Measurements from ENCODE around the gene ICA1.

The ICA1 gene

DNA sequence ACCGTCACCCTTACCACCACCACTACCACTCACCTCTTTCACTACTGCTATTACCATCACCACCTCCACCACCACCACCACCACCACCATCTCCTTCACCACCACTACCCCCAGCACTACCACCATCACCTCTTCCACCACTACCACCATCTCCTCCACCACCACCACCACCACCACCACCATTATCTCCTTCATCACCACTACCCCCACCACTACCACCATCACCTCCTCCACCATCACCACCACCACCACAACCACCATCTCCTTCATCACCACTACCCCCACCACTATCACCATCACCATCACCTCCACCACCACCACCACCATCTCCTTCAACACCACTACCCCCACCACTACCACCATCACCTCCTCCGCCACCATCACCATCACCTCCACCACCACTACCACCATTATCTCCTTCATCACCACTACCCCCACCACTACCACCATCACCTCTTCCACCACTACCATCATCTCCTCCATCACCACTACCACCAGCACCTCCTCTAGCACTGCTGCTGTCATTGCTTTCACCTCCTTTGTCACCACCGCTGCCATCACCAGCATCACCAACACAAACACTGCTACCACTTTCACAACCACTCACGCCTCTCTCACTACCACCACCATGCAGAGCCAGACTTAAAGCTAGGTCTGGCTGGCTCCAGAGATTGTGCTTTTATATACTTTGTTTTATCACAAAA lies 109.3 kb downstream of the ICA1 start:
- Histone ChIP-seq H4K20me1 (ENCODE audit: control insufficient read depth, insufficient read depth, low read depth, low read length) (no peaks in the 10 kb centered on the region), H3K79me2 (ENCODE audit: control insufficient read depth, low read length) (no peaks in the 10 kb centered on the region), H3K27ac (ENCODE audit: low read depth, low read length) (no peak overlapping the region), H3K9me3 (ENCODE audit: control insufficient read depth, insufficient read depth, low read length) (no peaks in the 10 kb centered on the region), H3K4me3 (ENCODE audit: low read length) (no peak overlapping the region), H3K4me1 (ENCODE audit: control insufficient read depth, low read length) (peaks cover 37% of the 10 kb centered on the region), H3F3A (ENCODE audit: control insufficient read depth, insufficient read depth) (peaks cover 8% of the 10 kb centered on the region; the same call in 1 of the 2 replicates), H3K36me3 (ENCODE audit: control insufficient read depth, low read length) (no peaks in the 10 kb centered on the region), H3K9me2 (replicated peaks; ENCODE audit: control insufficient read depth, low read length) (no peaks in the 10 kb centered on the region), H3K27me3 (ENCODE audit: control insufficient read depth, low read length) (no peaks in the 10 kb centered on the region), H3K4me2 (ENCODE audit: low read length) (no peak overlapping the region)
- no peak for TF ChIP-seq EZH2phosphoT487 (IDR thresholded peaks at IDR 0.05; ENCODE audit: borderline replicate concordance, low read length)
- TF ChIP-seq, protein P1, sequence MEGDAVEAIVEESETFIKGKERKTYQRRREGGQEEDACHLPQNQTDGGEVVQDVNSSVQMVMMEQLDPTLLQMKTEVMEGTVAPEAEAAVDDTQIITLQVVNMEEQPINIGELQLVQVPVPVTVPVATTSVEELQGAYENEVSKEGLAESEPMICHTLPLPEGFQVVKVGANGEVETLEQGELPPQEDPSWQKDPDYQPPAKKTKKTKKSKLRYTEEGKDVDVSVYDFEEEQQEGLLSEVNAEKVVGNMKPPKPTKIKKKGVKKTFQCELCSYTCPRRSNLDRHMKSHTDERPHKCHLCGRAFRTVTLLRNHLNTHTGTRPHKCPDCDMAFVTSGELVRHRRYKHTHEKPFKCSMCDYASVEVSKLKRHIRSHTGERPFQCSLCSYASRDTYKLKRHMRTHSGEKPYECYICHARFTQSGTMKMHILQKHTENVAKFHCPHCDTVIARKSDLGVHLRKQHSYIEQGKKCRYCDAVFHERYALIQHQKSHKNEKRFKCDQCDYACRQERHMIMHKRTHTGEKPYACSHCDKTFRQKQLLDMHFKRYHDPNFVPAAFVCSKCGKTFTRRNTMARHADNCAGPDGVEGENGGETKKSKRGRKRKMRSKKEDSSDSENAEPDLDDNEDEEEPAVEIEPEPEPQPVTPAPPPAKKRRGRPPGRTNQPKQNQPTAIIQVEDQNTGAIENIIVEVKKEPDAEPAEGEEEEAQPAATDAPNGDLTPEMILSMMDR (IDR thresholded peaks at IDR 0.05; ENCODE audit: low read depth, low read length, poor library complexity, severe bottlenecking) = no peak

DNA sequence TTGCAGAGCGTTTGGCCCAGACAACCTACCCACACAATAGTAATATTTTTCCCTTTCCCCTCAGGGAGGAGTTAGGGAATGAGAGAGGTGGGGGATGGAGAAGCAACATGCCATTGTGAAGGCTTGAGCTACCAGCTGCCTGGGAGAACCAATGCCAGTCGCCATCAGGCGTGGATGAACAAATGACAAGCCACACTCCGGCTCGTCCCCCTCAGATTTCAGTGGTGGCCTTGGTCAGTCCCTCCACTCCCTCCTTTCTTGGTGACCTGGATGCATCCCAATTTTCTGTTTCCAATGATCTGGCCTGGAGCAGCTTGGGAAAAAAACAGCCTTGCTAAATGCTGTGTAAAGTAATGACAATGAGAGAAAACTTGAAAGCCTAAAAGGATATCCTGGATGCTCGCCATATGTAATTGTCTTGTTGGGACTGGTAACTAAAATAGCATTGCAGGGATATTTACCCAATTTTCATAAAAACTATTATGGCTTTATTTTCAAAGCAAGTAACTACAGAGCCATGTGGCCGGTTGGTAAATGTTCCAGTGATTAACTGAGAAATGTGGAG lies 110.7 kb downstream of the ICA1 start:
- no peaks in the 10 kb centered on the region for H4K20me1 ChIP-seq (ENCODE audit: control insufficient read depth, insufficient read depth, low read depth, low read length)
- peaks cover 8% of the 10 kb centered on the region; the same call in 1 of the 2 replicates for H3F3A ChIP-seq (ENCODE audit: control insufficient read depth, insufficient read depth)
- no peaks in the 10 kb centered on the region for H3K9me3 ChIP-seq (ENCODE audit: control insufficient read depth, insufficient read depth, low read length)
- no peak overlapping the region for H3K27ac ChIP-seq (ENCODE audit: low read depth, low read length)
- TF ChIP-seq, protein P1 (IDR thresholded peaks at IDR 0.05; ENCODE audit: low read depth, low read length, poor library complexity, severe bottlenecking) = no peak
- TF ChIP-seq EZH2phosphoT487 (IDR thresholded peaks at IDR 0.05; ENCODE audit: borderline replicate concordance, low read length) = no peak
- H3K4me3 ChIP-seq (ENCODE audit: low read length) = no peak overlapping the region
- peaks cover 38% of the 10 kb centered on the region for H3K4me1 ChIP-seq (ENCODE audit: control insufficient read depth, low read length)
- H3K27me3 ChIP-seq (ENCODE audit: control insufficient read depth, low read length) = no peaks in the 10 kb centered on the region
- no peaks in the 10 kb centered on the region for H3K79me2 ChIP-seq (ENCODE audit: control insufficient read depth, low read length)
- H3K36me3 ChIP-seq (ENCODE audit: control insufficient read depth, low read length) = no peaks in the 10 kb centered on the region
- 0 out of 2 replicates have a peak overlapping the region, but pooled peaks have one; percentile 78 for H3K4me2 ChIP-seq (ENCODE audit: low read length)
- no peaks in the 10 kb centered on the region for H3K9me2 ChIP-seq (replicated peaks; ENCODE audit: control insufficient read depth, low read length)

DNA sequence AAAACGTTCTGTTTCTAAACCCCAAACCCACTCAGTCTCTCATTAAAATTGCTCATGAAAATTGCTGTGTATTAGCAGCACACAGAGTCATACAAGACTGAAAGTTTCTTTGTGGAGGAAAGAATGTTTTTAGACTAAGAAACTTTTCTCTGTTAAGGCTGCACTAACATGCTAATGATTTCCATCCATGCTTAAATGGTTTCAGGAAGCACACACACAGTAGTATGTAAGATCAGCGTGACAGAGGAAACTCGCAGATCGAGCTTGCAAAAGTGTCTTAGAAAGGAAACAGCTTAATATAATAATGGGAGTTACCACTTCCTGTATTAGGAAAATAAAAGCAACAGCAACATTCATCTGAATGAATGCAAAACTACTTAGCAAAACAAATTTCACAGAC lies 112.7 kb downstream of the ICA1 start:
- Histone ChIP-seq H3K9me2 (replicated peaks; ENCODE audit: control insufficient read depth, low read length) (no peaks in the 10 kb centered on the region), H3F3A (ENCODE audit: control insufficient read depth, insufficient read depth) (peaks cover 8% of the 10 kb centered on the region; the same call in 1 of the 2 replicates), H3K4me2 (ENCODE audit: low read length) (peak overlapping the region; percentile 78), H3K36me3 (ENCODE audit: control insufficient read depth, low read length) (no peaks in the 10 kb centered on the region), H4K20me1 (ENCODE audit: control insufficient read depth, insufficient read depth, low read depth, low read length) (no peaks in the 10 kb centered on the region), H3K4me3 (ENCODE audit: low read length) (peak overlapping the region; percentile 48), H3K79me2 (ENCODE audit: control insufficient read depth, low read length) (no peaks in the 10 kb centered on the region), H3K27me3 (ENCODE audit: control insufficient read depth, low read length) (no peaks in the 10 kb centered on the region), H3K9me3 (ENCODE audit: control insufficient read depth, insufficient read depth, low read length) (no peaks in the 10 kb centered on the region), H3K27ac (ENCODE audit: low read depth, low read length) (peak overlapping the region; percentile 66), H3K4me1 (ENCODE audit: control insufficient read depth, low read length) (peaks cover 36% of the 10 kb centered on the region)
- no peak for TF ChIP-seq EZH2phosphoT487 (IDR thresholded peaks at IDR 0.05; ENCODE audit: borderline replicate concordance, low read length)
- TF ChIP-seq, protein P1 (IDR thresholded peaks at IDR 0.05; ENCODE audit: low read depth, low read length, poor library complexity, severe bottlenecking) = no peak

All from DOHH2 (cell line).